Keratinocyte (primary cell): ENCODE data around the gene SMAD7. TPM values are rescaled to one million over a fixed set of nuclear protein-coding genes. Genes with fewer than 3 reads are reported as not detected.

Experiments
- DNase-seq: peaks from one replicate; pipeline ENCODE4 v3.0.0-alpha.2; 2011; ENCODE audit warnings: low read depth, missing footprints, low spot score
- FAIRE-seq: peaks from 2 replicates; lab custom pipeline; 2011; peaks lifted over from hg19 to GRCh38; lab: Jason Lieb, UNC
- H2AFZ ChIP-seq: 2 replicates; pipeline ENCODE4 v1.6.0; 2012; ENCODE audit warnings: low read length, control low read depth, inconsistent platforms; ENCODE audit not compliant: control insufficient read depth
- H3K27ac ChIP-seq: 2 replicates; pipeline ENCODE4 v1.5.1; 2011; ENCODE audit warnings: low read length; ENCODE audit not compliant: control insufficient read depth, insufficient read depth
- H3K27me3 ChIP-seq: 3 replicates; pipeline ENCODE4 v1.6.0; 2011; ENCODE audit warnings: low read length; ENCODE audit not compliant: control insufficient read depth, insufficient read depth; ENCODE audit errors: extremely low read depth
- H3K36me3 ChIP-seq, 2 experiments: 2 replicates in 1 of 2; 3 replicates in 1 of 2; pipeline ENCODE4 v1.5.1; 2011; ENCODE audit warnings: low read length in 2 of 2, mild to moderate bottlenecking in 1 of 2; ENCODE audit not compliant: control insufficient read depth in 2 of 2, insufficient read depth in 2 of 2; ENCODE audit errors: extremely low read depth in 1 of 2
- H3K4me1 ChIP-seq: 3 replicates; pipeline ENCODE4 v1.5.1; 2011; ENCODE audit warnings: low read length; ENCODE audit not compliant: control insufficient read depth, insufficient read depth; ENCODE audit errors: extremely low read depth
- H3K4me2 ChIP-seq: 3 replicates; pipeline ENCODE4 v1.6.0; 2011; ENCODE audit warnings: low read depth, low read length; ENCODE audit not compliant: control insufficient read depth, insufficient read depth; ENCODE audit errors: extremely low read depth
- H3K4me3 ChIP-seq, 3 experiments: fragments of 200-600 bp in 1 of 3; sonication (generic) in 1 of 3; 2 replicates in 2 of 3; 3 replicates in 1 of 3; pipeline ENCODE4 v1.5.1; 2011 to 2016; ENCODE audit warnings: low read length in 3 of 3, mild to moderate bottlenecking in 3 of 3, control low read depth in 2 of 3, inconsistent platforms in 1 of 3, low read depth in 1 of 3, mixed read lengths in 1 of 3, mixed run types in 1 of 3, moderate library complexity in 1 of 3; ENCODE audit not compliant: control insufficient read depth in 2 of 3, insufficient read depth in 2 of 3; ENCODE audit errors: extremely low read depth in 1 of 3
- H3K79me2 ChIP-seq: 2 replicates; pipeline ENCODE4 v1.6.0; 2012; ENCODE audit warnings: low read length; ENCODE audit not compliant: control insufficient read depth, insufficient read depth
- H3K9ac ChIP-seq: 3 replicates; pipeline ENCODE4 v1.6.0; 2011; ENCODE audit warnings: low read length; ENCODE audit not compliant: control insufficient read depth, insufficient read depth; ENCODE audit errors: extremely low read depth
- H3K9me1 ChIP-seq: 3 replicates; pipeline ENCODE4 v1.6.0; 2011; ENCODE audit warnings: low read length; ENCODE audit not compliant: control insufficient read depth, insufficient read depth; ENCODE audit errors: extremely low read depth
- H3K9me3 ChIP-seq: 2 replicates; pipeline ENCODE4 v1.5.1; 2012; ENCODE audit warnings: low read depth, low read length; ENCODE audit not compliant: control insufficient read depth
- H4K20me1 ChIP-seq: 3 replicates; pipeline ENCODE4 v1.6.0; 2011; ENCODE audit warnings: low read length; ENCODE audit not compliant: control insufficient read depth, insufficient read depth; ENCODE audit errors: extremely low read depth
- CTCF ChIP-seq, 3 experiments: IDR thresholded peaks in 1 of 3; conservative IDR thresholded peaks in 1 of 3; optimal IDR thresholded peaks in 1 of 3; 2 replicates in 2 of 3; 3 replicates in 1 of 3; pipeline versions ENCODE3 to v1.5.1; 2011; ENCODE audit warnings: low read length in 3 of 3, mild to moderate bottlenecking in 3 of 3, moderate library complexity in 2 of 3, control low read depth in 1 of 3, inconsistent platforms in 1 of 3; ENCODE audit not compliant: insufficient read depth in 2 of 3; ENCODE audit errors: extremely low read depth in 1 of 3
- EZH2 ChIP-seq: IDR thresholded peaks from one replicate; pipeline ENCODE4 v1.6.1; 2012; ENCODE audit warnings: inconsistent platforms, mild to moderate bottlenecking, low read length, moderate library complexity
- dilution Hi-C: fragments of 300-500 bp; cut with MboI; formaldehyde crosslinking; loops from one replicate; pipeline ENCODE4 v1.7.0; 2020; ENCODE audit warnings: low sequenced_read_pairs; ENCODE audit not compliant: extremely low pct_ligation_motif_present
- polyA plus RNA-seq, 5 experiments: library from polyadenylated mRNA; depleted of rRNA in 3 of 5; stranded (reverse) in 3 of 5; stranded (forward) in 1 of 5; unstranded in 1 of 5; fragments of >200 nt; gene quantifications; 1 replicate in 1 of 5; 2 replicates in 3 of 5; 3 replicates in 1 of 5; pipeline versions ENCODE4 v1.2.1 to v1.2.3, GENCODE V29; 2011 to 2012; ENCODE audit warnings: missing spikeins in 2 of 5, low read depth in 1 of 5, low replicate concordance in 1 of 5

SMAD7 gene
- polyA plus RNA-seq, 1 donor (not counting 4 experiments of a cell fraction or from before 2014, with no cell fraction given), result 9.5 TPM

GRCh38 chr18:48913201-48913600 lies 37.6 kb downstream of the SMAD7 start:
- Histone ChIP-seq H3K79me2 (no peaks in the 10 kb centered on the region), H2AFZ (no peak overlapping the region), H3K36me3 (no peaks in the 10 kb centered on the region), H3K9ac (no peak overlapping the region), H3K9me1 (no peaks in the 10 kb centered on the region), H3K27ac (no peak overlapping the region), H3K27me3 (no peaks in the 10 kb centered on the region), H3K4me3 (no peak overlapping the region), H4K20me1 (no peaks in the 10 kb centered on the region), H3K9me3 (no peaks in the 10 kb centered on the region), H3K4me2 (no peak overlapping the region), H3K4me1 (no peaks in the 10 kb centered on the region)
- DNase-seq (no peak), FAIRE-seq (peak; percentile 82)
- dilution Hi-C loops, result no loop called here
- peak; percentile 37 to 71 (median 46) for TF ChIP-seq CTCF (optimal IDR thresholded peaks at IDR 0.05 in 1 of 3, IDR thresholded peaks at IDR 0.05 in 1 of 3, conservative IDR thresholded peaks at IDR 0.05 in 1 of 3; ENCODE audit: extremely low read depth in 1 of 3, insufficient read depth in 2 of 3, low read length in 3 of 3)
- TF ChIP-seq EZH2, result no peak

GRCh38 chr18:48910972-48911545 lies 39.7 kb downstream of the SMAD7 start:
- H3K27ac ChIP-seq, result no peak overlapping the region
- H3K4me3 ChIP-seq, result no peak overlapping the region
- H3K79me2 ChIP-seq, result no peaks in the 10 kb centered on the region
- H3K36me3 ChIP-seq, result no peaks in the 10 kb centered on the region
- no peaks in the 10 kb centered on the region for H3K9me3 ChIP-seq
- TF ChIP-seq EZH2, result no peak
- no peak for TF ChIP-seq CTCF (optimal IDR thresholded peaks at IDR 0.05 in 1 of 3, IDR thresholded peaks at IDR 0.05 in 1 of 3, conservative IDR thresholded peaks at IDR 0.05 in 1 of 3; ENCODE audit: extremely low read depth in 1 of 3, insufficient read depth in 2 of 3, low read length in 3 of 3)
- no peak overlapping the region for H3K4me2 ChIP-seq
- H2AFZ ChIP-seq, result no peak overlapping the region
- H4K20me1 ChIP-seq, result no peaks in the 10 kb centered on the region
- dilution Hi-C loops, result no loop called here
- H3K27me3 ChIP-seq, result no peaks in the 10 kb centered on the region
- H3K9ac ChIP-seq, result no peak overlapping the region
- no peaks in the 10 kb centered on the region for H3K4me1 ChIP-seq
- FAIRE-seq (no peak), DNase-seq (no peak)
- H3K9me1 ChIP-seq, result no peaks in the 10 kb centered on the region
